Measurements from ENCODE around the gene SELENOS. TPM values are rescaled to one million over a fixed set of nuclear protein-coding genes. Genes with fewer than 3 reads are reported as not detected.

Gene SELENOS
- total and polyA plus RNA-seq, 7 donors, result 25.7 to 201 (median 98.9) TPM

DNA sequence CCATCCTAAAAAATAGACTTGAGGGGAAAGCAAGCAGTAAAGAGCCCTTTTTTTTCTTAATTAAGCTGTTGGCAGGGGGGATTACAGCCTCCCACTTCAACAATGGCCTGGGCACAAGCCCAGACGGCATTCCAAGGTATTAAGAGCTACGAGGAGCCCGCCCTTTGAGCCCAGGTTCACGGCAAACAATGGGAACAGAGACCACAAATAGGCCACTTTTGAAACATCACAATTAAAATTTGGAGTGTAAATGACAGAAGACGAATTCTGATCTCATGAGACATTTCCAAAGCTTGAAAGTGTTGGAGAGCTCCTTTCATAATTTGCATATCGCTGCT lies 34.3 kb downstream of the SELENOS start:
- TF ChIP-seq, protein P1, sequence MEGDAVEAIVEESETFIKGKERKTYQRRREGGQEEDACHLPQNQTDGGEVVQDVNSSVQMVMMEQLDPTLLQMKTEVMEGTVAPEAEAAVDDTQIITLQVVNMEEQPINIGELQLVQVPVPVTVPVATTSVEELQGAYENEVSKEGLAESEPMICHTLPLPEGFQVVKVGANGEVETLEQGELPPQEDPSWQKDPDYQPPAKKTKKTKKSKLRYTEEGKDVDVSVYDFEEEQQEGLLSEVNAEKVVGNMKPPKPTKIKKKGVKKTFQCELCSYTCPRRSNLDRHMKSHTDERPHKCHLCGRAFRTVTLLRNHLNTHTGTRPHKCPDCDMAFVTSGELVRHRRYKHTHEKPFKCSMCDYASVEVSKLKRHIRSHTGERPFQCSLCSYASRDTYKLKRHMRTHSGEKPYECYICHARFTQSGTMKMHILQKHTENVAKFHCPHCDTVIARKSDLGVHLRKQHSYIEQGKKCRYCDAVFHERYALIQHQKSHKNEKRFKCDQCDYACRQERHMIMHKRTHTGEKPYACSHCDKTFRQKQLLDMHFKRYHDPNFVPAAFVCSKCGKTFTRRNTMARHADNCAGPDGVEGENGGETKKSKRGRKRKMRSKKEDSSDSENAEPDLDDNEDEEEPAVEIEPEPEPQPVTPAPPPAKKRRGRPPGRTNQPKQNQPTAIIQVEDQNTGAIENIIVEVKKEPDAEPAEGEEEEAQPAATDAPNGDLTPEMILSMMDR (IDR thresholded peaks at IDR 0.05), result no peak
- 43 to 49% (median 47%) methylated on average over 6 of the region's 6 CpGs for WGBS, 3 donors
- H3K4me3 ChIP-seq, result no peak overlapping the region
- no peaks in the 10 kb centered on the region for H3K27me3 ChIP-seq (ENCODE audit: insufficient read depth in 3 of 3, low read length in 2 of 3)
- H3K27ac ChIP-seq, result no peak overlapping the region
- H3K4me1 ChIP-seq, result peaks cover 64% of the 10 kb centered on the region
- H3K9me3 ChIP-seq, result no peaks in the 10 kb centered on the region
- no peak for ATAC-seq
- no peak for DNase-seq
- intact Hi-C loops (cut with DNase I), result loop anchor here in 1 of 2 donors (10.0 kb wide), 1 partner anchor 48 kb away; no protein-coding TSS in a partner anchor
- H3K36me3 ChIP-seq (ENCODE audit: insufficient read depth in 1 of 2, low read depth in 1 of 2), result peaks cover 0 to 3% of the 10 kb centered on the region in 2 donors

DNA sequence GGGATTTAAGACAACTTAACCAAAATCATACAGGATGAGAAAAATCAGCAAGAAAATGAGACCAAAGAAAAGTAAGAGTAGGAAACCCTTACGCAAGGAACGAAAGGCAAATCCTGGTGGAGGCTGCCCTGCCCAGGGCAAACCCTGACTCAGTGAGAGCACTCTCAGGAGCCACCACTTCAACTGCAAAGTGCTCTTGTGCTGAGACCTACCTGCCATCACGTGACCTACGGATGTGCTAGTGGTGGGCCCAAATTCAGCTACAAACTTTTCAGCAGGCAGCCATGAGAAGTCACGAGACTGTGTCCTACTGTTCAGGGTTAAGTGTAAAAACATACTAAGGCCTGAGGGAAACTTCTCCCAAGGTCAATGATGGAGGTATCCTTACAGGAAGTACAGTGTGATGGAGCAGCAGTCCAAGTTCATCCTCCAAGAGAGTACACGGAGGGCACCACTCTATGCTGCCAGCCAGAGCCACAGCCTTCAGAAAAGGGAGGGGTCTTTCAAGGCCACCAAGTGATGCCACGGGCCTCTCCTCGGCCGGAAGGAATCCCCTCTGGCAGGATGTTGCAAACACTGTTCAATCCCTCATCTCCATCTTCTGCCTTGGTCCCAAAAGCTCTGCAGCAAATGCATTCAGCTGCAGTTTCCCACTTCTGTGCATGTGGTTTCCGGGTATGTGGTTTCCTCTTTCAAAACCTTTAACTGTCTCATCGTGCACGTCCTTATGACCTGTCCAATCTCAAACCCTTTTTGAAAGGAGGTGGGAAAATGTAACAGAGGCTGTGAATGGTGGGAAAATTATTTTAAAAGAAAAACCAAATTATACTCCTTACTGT lies 34.9 kb downstream of the SELENOS start:
- DNase-seq (no peak), ATAC-seq (peak in 3 of 4 donors; percentile 42 to 53 (median 50))
- TF ChIP-seq, protein P1 (IDR thresholded peaks at IDR 0.05), result no peak
- Histone ChIP-seq H3K9me3 (no peaks in the 10 kb centered on the region), H3K4me1 (peaks cover 63% of the 10 kb centered on the region), H3K4me3 (no peak overlapping the region), H3K27me3 (ENCODE audit: insufficient read depth in 3 of 3, low read length in 2 of 3) (no peaks in the 10 kb centered on the region), H3K27ac (peak overlapping the region; percentile 17), H3K36me3 (ENCODE audit: insufficient read depth in 1 of 2, low read depth in 1 of 2) (peaks cover 0 to 3% of the 10 kb centered on the region in 2 donors)
- intact Hi-C loops (cut with DNase I), result loop anchor here in 1 of 2 donors (10.0 kb wide), 1 partner anchor 48 kb away; no protein-coding TSS in a partner anchor
- 45 to 49% (median 48%) methylated on average over 12 of the region's 12 CpGs for WGBS, 3 donors

DNA sequence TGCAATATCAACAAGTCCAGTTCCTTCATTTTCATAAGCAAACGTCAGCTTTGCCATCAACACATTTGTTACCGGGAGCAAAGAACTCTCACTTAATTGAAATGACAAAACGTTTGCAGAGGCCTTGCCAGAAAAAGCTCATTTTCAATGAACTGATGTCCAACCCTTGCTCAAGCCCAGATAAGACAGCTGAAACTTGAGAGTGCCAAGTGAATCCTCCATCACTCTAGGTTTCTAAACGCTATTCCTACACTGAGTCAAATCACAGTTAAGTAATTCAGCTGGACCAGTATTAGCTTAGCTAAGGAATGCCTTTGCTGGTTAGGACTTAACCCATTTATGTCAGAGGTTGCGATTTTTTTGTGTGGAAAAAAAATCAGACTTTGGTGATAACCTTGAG lies 36.9 kb downstream of the SELENOS start:
- Histone ChIP-seq H3K27ac (no peak overlapping the region), H3K36me3 (ENCODE audit: insufficient read depth in 1 of 2, low read depth in 1 of 2) (peaks cover under 1 to 3% of the 10 kb centered on the region in 2 donors), H3K4me3 (no peak overlapping the region), H3K9me3 (no peaks in the 10 kb centered on the region), H3K4me1 (peaks cover 50% of the 10 kb centered on the region), H3K27me3 (ENCODE audit: insufficient read depth in 3 of 3, low read length in 2 of 3) (no peaks in the 10 kb centered on the region)
- intact Hi-C loops (cut with DNase I), result loop anchor here in 1 of 2 donors (10.0 kb wide), 1 partner anchor 46 kb away; no protein-coding TSS in a partner anchor
- 17 to 36% (median 25%) methylated on average over 5 of the region's 5 CpGs for WGBS, 3 donors
- TF ChIP-seq, protein P1 (IDR thresholded peaks at IDR 0.05), result no peak
- DNase-seq, result no peak
- ATAC-seq, result peak; percentile 51 to 93 (median 88)

DNA sequence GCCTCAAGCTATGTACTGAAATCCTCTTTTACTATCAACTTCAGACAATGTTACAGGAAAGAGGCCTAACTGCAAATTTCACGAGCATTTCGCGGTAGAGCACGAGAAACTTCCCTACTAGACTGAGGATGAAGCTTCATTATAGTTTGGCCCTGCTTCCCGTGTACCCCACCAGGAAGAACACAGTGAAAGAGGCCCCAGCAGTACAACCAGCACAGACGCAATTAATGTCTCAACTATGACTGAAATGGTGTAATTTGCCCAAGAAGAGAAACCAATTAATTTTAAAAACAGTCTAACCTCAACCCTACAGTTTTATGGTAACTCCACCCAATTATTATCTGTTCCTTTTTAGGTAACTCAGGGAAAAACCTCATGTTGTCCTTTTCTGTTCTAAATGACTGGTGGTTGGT lies 37.6 kb downstream of the SELENOS start:
- no peak overlapping the region for H3K27ac ChIP-seq
- no peaks in the 10 kb centered on the region for H3K9me3 ChIP-seq
- DNase-seq (no peak), ATAC-seq (no peak)
- TF ChIP-seq, protein P1 (IDR thresholded peaks at IDR 0.05), result no peak
- peaks cover 3 to 7% of the 10 kb centered on the region in 2 donors for H3K36me3 ChIP-seq (ENCODE audit: insufficient read depth in 1 of 2, low read depth in 1 of 2)
- no peak overlapping the region for H3K4me3 ChIP-seq
- 48 to 74% (median 71%) methylated on average over 6 of the region's 6 CpGs for WGBS, 3 donors
- intact Hi-C loops (cut with DNase I), result loop anchor here in 1 of 2 donors (10.0 kb wide), 1 partner anchor 45 kb away; no protein-coding TSS in a partner anchor
- H3K4me1 ChIP-seq, result peaks cover 45% of the 10 kb centered on the region
- H3K27me3 ChIP-seq (ENCODE audit: insufficient read depth in 3 of 3, low read length in 2 of 3), result no peaks in the 10 kb centered on the region

Data from psoas muscle (tissue), 8 donors.